ENCODE measurements around the gene TMPRSS15.

- no peak for TF ChIP-seq POLR2A (IDR thresholded peaks at IDR 0.05; ENCODE audit: extremely low read depth, insufficient read length)
- no peak for TF ChIP-seq CTCF (IDR thresholded peaks at IDR 0.05; ENCODE audit: low read depth, low read length)
- TF ChIP-seq, protein P1, sequence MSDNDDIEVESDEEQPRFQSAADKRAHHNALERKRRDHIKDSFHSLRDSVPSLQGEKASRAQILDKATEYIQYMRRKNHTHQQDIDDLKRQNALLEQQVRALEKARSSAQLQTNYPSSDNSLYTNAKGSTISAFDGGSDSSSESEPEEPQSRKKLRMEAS (IDR thresholded peaks at IDR 0.05; ENCODE audit: low read depth, low read length), result no peak
Observed at GRCh38 chr21:18409579-18409978, 6.0 kb upstream of the TMPRSS15 start.
